HuH-7 (cell line): ENCODE data around the gene SLC4A9.

Source experiments
- DNase-seq: peaks from one replicate; pipeline ENCODE4 v3.0.0; 2011; ENCODE audit warnings: low spot score

SLC4A9 gene

GRCh38 chr5:140362875-140363630 is 3.1 kb downstream of the SLC4A9 start:
- peak; percentile 86 for DNase-seq

- DNase-seq, result no peak
Observed at GRCh38 chr5:140363631-140364471, 3.9 kb downstream of the SLC4A9 start.

DNA sequence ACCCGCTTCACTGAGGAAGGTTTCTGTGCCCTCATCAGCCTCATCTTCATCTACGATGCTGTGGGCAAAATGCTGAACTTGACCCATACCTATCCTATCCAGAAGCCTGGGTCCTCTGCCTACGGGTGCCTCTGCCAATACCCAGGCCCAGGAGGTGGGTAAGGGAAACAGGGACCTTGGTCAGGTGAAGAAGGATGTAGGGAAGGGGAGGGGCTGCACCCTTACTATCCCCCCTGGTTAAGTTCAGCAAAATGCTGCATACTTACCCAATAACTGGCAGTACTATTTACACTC is 4.4 kb downstream of the SLC4A9 start:
- no peak for DNase-seq

- no peak for DNase-seq
Observed at GRCh38 chr5:140365282-140365681, 5.3 kb downstream of the SLC4A9 start.

GRCh38 chr5:140365941-140366340 is 5.9 kb downstream of the SLC4A9 start:
- no peak for DNase-seq

DNA sequence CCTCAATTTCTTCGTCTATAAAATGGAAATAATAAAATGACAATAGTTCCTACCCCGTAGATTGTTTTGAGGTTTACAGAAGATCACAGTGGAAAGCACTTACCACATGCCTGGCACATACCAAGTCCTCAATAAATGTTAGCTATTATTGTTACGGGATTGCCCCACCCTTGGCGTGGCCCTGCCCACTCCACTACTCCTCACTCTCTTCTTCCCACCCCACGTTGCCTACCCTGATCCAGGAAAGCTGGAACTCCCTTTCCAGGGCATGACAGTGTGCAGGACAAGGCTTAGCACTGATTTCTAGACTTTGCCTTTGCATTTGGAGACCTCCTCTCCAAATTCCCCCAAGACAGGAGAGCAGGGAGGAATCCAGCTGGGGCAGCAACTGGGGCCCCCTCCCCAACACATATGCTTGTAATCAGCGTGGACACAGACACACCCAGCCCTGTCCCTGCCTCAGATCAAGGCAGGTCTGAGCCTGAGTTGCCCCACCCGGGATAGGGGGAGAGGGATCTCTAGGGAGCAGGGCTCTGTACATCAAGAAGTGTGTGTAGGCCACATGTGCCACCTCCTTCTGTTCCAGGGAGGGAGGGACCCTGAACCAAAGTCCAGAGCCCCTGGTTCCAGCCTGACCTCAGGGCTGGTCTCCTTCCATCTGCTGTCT is 6.7 kb downstream of the SLC4A9 start:
- no peak for DNase-seq

- DNase-seq, result no peak
Observed at GRCh38 chr5:140367256-140368013, 7.4 kb downstream of the SLC4A9 start.

DNA sequence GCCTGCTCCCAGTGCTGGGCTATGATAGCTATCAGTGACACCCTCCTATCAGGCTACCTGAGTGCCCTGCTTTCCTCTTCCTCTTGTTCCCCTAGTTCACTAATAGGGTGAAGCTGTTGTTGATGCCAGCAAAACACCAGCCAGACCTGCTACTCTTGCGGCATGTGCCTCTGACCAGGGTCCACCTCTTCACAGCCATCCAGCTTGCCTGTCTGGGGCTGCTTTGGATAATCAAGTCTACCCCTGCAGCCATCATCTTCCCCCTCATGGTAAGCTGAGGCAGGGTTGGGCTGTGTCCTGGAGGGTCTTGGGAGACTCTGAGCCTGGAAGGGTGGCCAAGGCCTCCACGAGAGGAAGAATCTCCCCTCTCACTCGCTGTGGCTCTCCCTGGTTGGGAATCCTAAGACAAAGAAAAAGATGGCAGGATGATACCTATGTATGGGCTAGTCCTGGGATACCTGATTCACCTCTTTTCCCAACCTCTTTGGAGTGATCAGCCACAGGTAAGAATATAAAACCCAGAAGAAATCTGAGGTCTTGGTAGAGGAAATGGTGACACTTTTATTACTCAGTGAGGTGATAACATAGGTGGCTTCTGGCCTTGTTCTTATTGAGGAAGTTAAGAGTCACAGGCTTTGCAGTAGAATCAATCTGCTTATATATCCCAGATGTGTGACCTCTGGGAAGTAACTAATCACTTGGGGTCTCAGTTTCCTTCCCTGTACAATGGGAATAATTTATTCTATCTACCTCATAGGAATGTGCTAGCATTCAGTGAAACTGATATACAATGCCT is 11.6 kb downstream of the SLC4A9 start:
- no peak for DNase-seq

GRCh38 chr5:140372971-140373487 is 13.0 kb downstream of the SLC4A9 start:
- DNase-seq, result peak; percentile 60

GRCh38 chr5:140381351-140381750 is 21.4 kb downstream of the SLC4A9 start:
- DNase-seq, result no peak

DNA sequence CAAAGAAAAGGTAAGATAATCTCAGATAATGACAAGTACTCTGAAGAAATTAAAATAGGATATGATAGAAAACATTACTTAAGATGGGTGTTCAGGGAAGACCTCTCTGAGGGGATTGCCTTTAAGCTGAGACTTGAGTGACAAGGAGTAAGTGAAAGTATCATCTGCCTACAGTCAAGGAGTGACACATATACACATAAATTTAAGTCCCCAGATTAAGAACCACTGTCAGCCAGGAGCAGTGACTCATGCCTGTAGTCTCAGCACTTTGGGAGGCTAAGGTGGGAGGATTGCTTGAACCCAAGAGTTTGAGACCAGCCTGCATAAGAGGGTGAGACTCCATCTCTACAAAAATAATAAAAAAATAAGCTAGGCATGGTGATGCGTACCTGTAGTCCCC is 22.0 kb downstream of the SLC4A9 start:
- DNase-seq, result no peak

GRCh38 chr5:140382866-140383265 is 22.9 kb downstream of the SLC4A9 start:
- DNase-seq, result no peak

DNA sequence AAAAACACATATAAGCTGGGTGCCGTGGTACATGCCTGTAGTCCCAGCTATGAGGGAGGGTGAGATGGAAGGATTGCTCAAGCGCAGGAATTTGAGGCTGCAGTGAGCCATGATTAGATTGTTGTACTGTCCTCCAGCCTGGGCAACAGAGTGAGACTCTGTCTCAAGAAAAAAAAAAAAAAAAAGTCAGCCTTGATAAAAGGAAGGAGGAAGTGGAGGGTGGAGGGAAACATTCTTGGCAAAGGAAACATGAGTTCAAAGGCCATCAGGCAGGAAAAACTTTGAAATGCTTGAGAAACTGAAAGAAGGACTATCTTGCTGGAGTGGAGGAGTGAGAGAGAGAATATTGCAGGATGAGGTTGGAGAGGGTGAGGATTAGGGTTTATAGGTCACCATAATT is 23.3 kb downstream of the SLC4A9 start:
- no peak for DNase-seq

DNA sequence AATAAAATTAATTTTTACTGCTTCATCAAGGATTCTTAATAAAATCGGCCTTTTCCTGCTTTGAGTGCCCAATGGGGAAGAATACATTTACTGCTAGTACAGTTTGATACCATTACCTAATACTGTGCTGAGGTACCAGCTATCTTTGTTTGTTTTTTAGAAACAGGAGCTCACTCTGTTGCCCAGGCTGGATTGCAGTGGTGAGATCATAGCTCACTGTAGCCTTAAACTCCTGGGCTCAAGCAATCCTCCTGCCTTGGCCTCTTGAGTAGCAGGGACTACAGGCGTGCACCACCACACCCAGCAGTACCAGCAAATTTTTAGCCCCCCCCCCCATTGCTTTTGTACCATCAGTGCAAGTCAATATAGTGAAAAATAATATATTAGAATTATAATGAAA is 28.1 kb downstream of the SLC4A9 start:
- DNase-seq, result no peak

DNA sequence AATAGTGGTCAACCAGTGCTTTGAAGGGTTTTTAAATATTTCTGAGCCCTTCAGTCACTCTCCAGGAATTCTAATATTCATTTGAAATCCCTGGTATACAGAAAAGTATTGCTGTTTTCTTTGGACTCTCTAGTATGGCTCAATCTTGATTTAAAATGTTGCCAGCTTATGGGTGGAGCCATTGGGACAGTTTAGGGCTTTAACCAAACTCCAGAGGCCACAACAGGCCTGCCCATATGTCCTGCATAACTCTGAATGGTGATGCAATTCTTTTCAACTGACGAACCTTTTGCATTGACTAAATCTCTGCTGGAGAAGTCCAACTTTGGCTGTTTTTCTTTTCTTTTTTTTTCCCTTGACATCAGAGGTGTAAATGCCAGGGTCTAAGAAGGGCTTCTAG is 31.3 kb downstream of the SLC4A9 start:
- no peak for DNase-seq

GRCh38 chr5:140391732-140392131 is 31.7 kb downstream of the SLC4A9 start:
- no peak for DNase-seq

DNA sequence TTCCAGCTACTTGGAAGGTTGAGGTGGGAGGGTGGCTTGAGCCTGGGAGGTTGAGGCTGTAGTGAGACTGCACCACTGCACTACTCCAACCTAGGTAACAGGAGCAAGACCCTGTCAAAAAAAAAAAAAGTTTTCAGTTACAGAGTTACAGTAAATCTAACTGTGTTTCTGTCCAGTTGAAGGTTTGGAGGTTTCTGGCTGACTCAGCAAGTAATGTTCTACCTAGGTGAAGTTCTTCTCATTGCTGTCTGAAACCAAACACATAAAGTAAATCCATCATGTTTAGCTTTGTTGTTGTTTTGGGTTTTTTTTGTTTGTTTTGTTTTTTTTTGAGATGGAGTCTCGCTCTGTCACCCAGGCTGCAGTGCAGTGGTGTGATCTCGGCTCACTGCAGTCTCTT is 33.7 kb downstream of the SLC4A9 start:
- no peak for DNase-seq

DNA sequence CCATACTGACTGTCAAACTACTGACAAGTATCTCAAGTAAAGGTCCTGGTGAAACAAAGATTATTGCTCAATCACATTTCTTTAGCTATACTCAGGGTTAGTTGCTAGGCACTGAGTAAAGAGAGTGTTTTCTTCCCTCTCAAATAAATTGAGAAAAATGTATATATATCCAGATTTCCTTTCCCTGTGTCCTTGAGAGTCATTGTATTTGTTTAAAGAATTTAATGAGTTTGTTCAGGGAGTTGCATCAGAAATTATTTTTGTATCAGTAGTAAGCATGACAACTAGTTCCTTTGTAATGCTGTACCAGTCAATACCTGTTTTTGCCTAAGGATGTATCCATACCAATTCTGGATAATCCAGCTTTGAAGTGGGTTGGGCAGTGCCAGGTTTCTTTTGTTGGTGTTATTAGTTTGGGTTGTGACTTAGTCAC is 38.4 kb downstream of the SLC4A9 start:
- no peak for DNase-seq

- DNase-seq, result no peak
Observed at GRCh38 chr5:140399979-140400729, 40.2 kb downstream of the SLC4A9 start.

- peak; percentile 92 for DNase-seq
Observed at GRCh38 chr5:140400730-140401361, 40.9 kb downstream of the SLC4A9 start.
